Measurements from ENCODE around the gene DENND4C. TPM values are rescaled to one million over a fixed set of nuclear protein-coding genes. Genes with fewer than 3 reads are reported as not detected.

DENND4C gene
- total RNA-seq, 1 donor from 2014 or later, result 92.3 TPM

DNA sequence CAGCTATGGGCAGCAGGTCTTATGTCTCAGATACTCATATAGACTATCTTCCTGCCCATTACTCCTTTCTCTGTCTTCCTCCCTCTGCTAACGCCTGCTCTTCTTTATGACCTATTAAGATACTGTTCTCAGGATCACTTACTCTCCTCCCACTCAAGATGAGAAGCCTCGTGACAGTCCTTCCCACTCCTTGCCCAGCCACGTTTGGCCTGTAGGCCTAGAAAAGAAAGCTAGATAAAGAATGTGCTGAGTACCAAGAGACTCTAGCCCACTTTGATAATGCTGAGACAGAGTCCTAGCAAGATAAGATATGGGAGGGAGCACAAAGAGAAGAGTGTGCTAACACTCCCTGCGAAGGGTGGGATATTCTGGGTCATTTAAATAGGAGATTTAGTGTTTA, 6.8 kb upstream of the DENND4C start:
- H3K27ac ChIP-seq, result no peak overlapping the region
- no peaks in the 10 kb centered on the region for H3K27me3 ChIP-seq
- no peaks in the 10 kb centered on the region for H3K4me1 ChIP-seq
- H3K36me3 ChIP-seq, result no peaks in the 10 kb centered on the region
- intact Hi-C loops (cut with DNase I), result no loop called here
- no peaks in the 10 kb centered on the region for H3K9me3 ChIP-seq
- TF ChIP-seq, protein P1, sequence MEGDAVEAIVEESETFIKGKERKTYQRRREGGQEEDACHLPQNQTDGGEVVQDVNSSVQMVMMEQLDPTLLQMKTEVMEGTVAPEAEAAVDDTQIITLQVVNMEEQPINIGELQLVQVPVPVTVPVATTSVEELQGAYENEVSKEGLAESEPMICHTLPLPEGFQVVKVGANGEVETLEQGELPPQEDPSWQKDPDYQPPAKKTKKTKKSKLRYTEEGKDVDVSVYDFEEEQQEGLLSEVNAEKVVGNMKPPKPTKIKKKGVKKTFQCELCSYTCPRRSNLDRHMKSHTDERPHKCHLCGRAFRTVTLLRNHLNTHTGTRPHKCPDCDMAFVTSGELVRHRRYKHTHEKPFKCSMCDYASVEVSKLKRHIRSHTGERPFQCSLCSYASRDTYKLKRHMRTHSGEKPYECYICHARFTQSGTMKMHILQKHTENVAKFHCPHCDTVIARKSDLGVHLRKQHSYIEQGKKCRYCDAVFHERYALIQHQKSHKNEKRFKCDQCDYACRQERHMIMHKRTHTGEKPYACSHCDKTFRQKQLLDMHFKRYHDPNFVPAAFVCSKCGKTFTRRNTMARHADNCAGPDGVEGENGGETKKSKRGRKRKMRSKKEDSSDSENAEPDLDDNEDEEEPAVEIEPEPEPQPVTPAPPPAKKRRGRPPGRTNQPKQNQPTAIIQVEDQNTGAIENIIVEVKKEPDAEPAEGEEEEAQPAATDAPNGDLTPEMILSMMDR (IDR thresholded peaks at IDR 0.05), result no peak
- no peak for TF ChIP-seq POLR2A (IDR thresholded peaks at IDR 0.05)
- TF ChIP-seq POLR2AphosphoS5 (IDR thresholded peaks at IDR 0.05; ENCODE audit: insufficient read depth in 1 of 2, low read depth in 1 of 2), result no peak
- DNase-seq (ENCODE audit: extremely low spot score in 2 of 2), result no peak
- no peak overlapping the region for H3K4me3 ChIP-seq

DNA sequence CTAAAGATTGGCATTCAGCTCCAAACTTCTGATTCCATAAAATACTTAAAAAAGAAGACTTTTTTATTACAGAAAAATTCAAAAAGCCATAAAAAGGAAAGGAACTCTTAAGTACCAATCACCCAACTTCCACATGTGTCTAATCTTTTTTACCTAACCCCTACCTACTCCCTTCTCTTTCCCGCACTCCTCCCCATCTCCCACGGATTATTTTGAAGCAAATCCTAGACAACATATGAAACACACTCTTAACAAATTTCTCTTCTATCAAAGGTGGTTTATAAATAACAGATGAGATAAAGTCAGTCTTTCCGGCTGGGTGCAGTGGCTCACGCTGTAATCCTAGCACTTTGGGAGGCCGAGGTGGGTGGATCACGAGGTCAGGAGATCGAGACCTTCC, 5.9 kb upstream of the DENND4C start:
- Histone ChIP-seq H3K36me3 (no peaks in the 10 kb centered on the region), H3K27ac (no peak overlapping the region), H3K4me3 (no peak overlapping the region), H3K9me3 (no peaks in the 10 kb centered on the region), H3K27me3 (no peaks in the 10 kb centered on the region), H3K4me1 (no peaks in the 10 kb centered on the region)
- intact Hi-C loops (cut with DNase I), result no loop called here
- no peak for DNase-seq (ENCODE audit: extremely low spot score in 2 of 2)
- no peak for TF ChIP-seq POLR2A (IDR thresholded peaks at IDR 0.05)

DNA sequence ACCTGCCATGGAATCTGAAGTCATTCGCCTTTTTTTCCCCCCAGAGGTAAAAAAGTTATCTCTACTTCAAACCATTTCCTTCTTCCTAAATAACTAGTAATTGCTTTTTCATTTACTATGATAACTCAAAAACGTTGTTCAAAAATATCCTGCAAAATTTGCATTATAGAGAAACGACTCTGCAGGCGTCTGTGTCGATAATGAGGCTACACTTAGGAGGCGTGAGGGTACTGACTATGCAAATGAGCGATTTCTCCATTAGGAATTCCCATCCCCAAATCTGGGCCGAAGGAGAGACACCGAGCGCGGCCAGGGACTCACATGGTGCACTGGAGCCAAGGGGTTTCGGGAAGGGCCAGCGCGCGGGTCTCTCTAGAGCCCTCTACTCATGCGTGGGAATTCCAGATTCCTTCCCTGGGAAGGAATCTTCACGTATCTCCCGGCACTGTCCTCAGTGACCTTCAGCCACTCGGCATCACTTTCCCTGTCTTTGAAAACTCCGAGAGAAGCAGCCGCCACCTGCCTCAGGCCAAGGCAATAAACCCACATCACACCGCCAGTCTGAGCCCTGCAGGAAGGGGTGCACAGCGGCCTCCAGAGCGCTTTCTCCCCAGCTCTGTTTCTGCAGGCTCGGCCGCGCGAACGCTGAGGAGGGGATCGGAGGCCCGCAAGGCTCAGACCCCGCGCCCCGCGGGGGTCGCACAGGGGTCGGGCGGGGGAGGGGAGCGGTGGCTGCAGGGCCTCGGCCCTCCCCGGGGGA, 718 bp upstream of the DENND4C start:
- H3K9me3 ChIP-seq, result no peaks in the 10 kb centered on the region
- H3K36me3 ChIP-seq, result no peaks in the 10 kb centered on the region
- H3K4me3 ChIP-seq, result peak overlapping the region; percentile 90 to 96
- intact Hi-C loops (cut with DNase I), result no loop called here
- DNase-seq (ENCODE audit: extremely low spot score in 2 of 2), result peak in 1 of 2 donors; percentile 90
- TF ChIP-seq POLR2A (IDR thresholded peaks at IDR 0.05) (no peak), POLR2AphosphoS5 (IDR thresholded peaks at IDR 0.05; ENCODE audit: insufficient read depth in 1 of 2, low read depth in 1 of 2) (no peak)
- TF ChIP-seq, protein P1 (IDR thresholded peaks at IDR 0.05), result no peak
- peaks cover 24% of the 10 kb centered on the region for H3K4me1 ChIP-seq
- peak overlapping the region; percentile 99 for H3K27ac ChIP-seq
- H3K27me3 ChIP-seq, result no peaks in the 10 kb centered on the region

DNA sequence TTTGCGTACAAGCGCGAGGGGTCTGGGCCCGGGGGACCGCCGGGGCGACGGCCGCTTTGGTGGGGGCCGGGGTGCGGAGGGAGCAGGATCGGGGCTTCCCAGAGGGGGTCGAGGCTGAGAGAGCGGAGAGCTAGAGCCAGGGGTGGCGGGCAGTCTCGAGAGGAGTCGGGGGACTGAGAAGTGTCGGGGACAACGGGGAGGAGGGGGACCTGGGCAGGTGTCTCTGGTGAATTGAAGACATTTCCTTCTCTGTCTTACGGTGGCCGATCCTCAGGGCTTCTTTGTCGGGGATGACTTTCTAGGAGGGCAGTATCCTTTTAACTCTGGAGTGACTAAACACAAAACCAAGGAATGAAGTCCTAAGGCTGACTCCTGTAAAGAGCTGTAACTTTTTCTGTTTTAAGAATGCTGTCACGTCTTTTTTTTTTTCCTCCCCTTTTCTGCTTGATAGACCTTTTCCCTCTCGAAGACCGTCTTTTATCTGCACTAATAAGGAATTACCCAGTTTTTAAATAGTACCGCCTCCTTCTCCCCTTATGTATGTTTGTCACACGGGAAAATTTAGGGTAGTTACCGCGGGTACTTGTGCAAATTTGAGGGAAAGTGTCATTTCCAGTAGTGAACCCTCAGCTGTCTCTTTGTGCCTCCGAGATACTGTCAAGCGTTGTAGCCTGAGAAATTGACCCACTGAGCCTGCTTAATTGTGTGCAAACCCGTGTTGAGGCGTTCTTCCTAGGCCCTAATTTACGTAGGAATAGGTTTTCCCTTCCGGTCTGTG, 822 bp downstream of the DENND4C start:
- Histone ChIP-seq H3K27me3 (no peaks in the 10 kb centered on the region), H3K4me1 (peaks cover 30% of the 10 kb centered on the region), H3K9me3 (no peaks in the 10 kb centered on the region), H3K36me3 (no peaks in the 10 kb centered on the region), H3K4me3 (peak overlapping the region; percentile 90 to 96), H3K27ac (peak overlapping the region; percentile 99)
- DNase-seq (ENCODE audit: extremely low spot score in 2 of 2), result no peak
- no peak for TF ChIP-seq POLR2A (IDR thresholded peaks at IDR 0.05)
- TF ChIP-seq POLR2AphosphoS5 (IDR thresholded peaks at IDR 0.05; ENCODE audit: insufficient read depth in 1 of 2, low read depth in 1 of 2), result no peak
- TF ChIP-seq, protein P1 (IDR thresholded peaks at IDR 0.05), result no peak
- intact Hi-C loops (cut with DNase I), result no loop called here

DNA sequence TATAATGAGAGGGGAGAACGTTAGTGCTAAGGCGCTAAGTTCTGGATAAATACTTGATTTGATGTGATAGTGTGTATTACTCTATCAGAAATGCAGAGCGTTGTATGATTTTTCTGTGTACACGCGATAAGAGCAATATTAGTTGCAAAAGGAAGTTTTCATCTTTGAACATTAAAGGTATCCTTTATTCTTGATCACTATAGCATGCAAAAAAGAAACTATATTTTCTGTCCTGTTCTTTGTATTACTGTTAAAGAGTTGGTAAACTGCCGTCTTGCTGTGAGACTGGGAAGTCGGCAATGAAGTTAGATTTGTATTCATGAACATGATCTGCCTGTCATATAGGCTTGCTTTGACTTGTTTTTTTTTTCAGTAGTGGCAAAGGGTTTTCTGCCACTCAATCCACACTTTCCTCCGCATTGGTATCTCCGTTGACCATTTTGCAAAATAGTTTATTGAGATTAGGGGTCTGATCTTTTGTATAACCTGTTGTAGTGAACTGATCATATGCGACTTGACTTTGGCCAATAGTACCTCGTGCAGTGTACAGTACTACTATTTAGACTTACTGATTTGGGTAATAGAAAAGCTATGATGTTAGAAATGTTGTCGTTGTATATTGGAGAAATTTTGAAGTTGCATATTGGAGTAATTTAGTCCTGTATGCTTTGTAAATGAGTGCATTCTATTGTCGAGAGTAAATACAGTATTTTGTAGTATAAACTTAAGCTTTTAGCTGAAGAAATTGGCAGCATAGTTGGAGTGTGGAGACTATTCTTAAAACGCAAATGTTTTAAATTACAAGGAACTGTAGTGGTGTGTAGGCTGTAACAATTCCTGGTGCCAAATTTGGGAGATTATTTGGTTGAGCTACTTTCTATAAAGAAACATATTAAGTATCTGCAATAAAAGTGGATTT, 1.7 kb downstream of the DENND4C start:
- no peak for DNase-seq (ENCODE audit: extremely low spot score in 2 of 2)
- Histone ChIP-seq H3K27ac (peak overlapping the region; percentile 99), H3K4me3 (peak overlapping the region; percentile 90 to 96), H3K4me1 (peaks cover 38% of the 10 kb centered on the region), H3K27me3 (no peaks in the 10 kb centered on the region), H3K9me3 (no peaks in the 10 kb centered on the region), H3K36me3 (no peaks in the 10 kb centered on the region)
- no peak for TF ChIP-seq POLR2AphosphoS5 (IDR thresholded peaks at IDR 0.05; ENCODE audit: insufficient read depth in 1 of 2, low read depth in 1 of 2)
- TF ChIP-seq, protein P1 (IDR thresholded peaks at IDR 0.05), result no peak
- no peak for TF ChIP-seq POLR2A (IDR thresholded peaks at IDR 0.05)
- intact Hi-C loops (cut with DNase I), result no loop called here

Data from vagina (tissue), 2 donors.